Activated naive CD8-positive, alpha-beta T cell treated with anti-CD3 and anti-CD28 coated beads, Interleukin-2, amount 50 U/mL, for 24 hours (primary cell): ENCODE data around the gene SLC6A4.
A peak's percentile ranks its signal among the peaks of the same experiment; 100 is the strongest.

ENCODE experiments used
- ATAC-seq: fragments of 150-1000 bp; cut with Tn5 transposase; one replicate; pipeline ENCODE4 v1.10.0; 2021
- DNase-seq: peaks from one replicate; pipeline ENCODE4 v3.0.0; 2021
- H3K27ac Mint-ChIP-seq: one replicate; pipeline ENCODE4 v1.8.0; 2021; ENCODE audit warnings: mild to moderate bottlenecking, mixed read lengths
- H3K27me3 Mint-ChIP-seq: one replicate; pipeline ENCODE4 v1.8.0; 2021; ENCODE audit warnings: mixed read lengths
- H3K36me3 Mint-ChIP-seq: one replicate; pipeline ENCODE4 v1.8.0; 2021; ENCODE audit warnings: low read depth, mixed read lengths
- H3K4me1 Mint-ChIP-seq: one replicate; pipeline ENCODE4 v1.8.0; 2021; ENCODE audit warnings: mixed read lengths
- H3K4me3 Mint-ChIP-seq: one replicate; pipeline ENCODE4 v1.8.0; 2021; ENCODE audit warnings: mild to moderate bottlenecking, moderate library complexity, mixed read lengths
- H3K9me3 Mint-ChIP-seq: one replicate; pipeline ENCODE4 v1.8.0; 2021; ENCODE audit warnings: mixed read lengths

SLC6A4 gene

GRCh38 chr17:30196504-30196903, 39.0 kb downstream of the SLC6A4 start:
- Mint-ChIP-seq H3K27me3 (peaks cover 10% of the 10 kb centered on the region), H3K27ac (no peak overlapping the region), H3K4me1 (no peaks in the 10 kb centered on the region), H3K9me3 (no peaks in the 10 kb centered on the region), H3K4me3 (no peak overlapping the region), H3K36me3 (no peaks in the 10 kb centered on the region)
- DNase-seq, result no peak
- ATAC-seq, result no peak

- Mint-ChIP-seq H3K4me3 (no peak overlapping the region), H3K4me1 (peaks cover 7% of the 10 kb centered on the region), H3K27me3 (no peaks in the 10 kb centered on the region), H3K9me3 (no peaks in the 10 kb centered on the region), H3K27ac (no peak overlapping the region), H3K36me3 (peaks cover 7% of the 10 kb centered on the region)
- DNase-seq (no peak), ATAC-seq (no peak)
These were observed 44.4 kb downstream of the SLC6A4 start for GRCh38 chr17:30191072-30191471.

- no peaks in the 10 kb centered on the region for H3K27me3 Mint-ChIP-seq
- no peak overlapping the region for H3K27ac Mint-ChIP-seq
- no peak for DNase-seq
- H3K4me3 Mint-ChIP-seq, result no peak overlapping the region
- H3K9me3 Mint-ChIP-seq, result no peaks in the 10 kb centered on the region
- H3K4me1 Mint-ChIP-seq, result peaks cover 7% of the 10 kb centered on the region
- ATAC-seq, result peak; percentile 36
- H3K36me3 Mint-ChIP-seq, result peaks cover 23% of the 10 kb centered on the region
These were observed 47.1 kb downstream of the SLC6A4 start for GRCh38 chr17:30188211-30188939.

- Mint-ChIP-seq H3K27me3 (no peaks in the 10 kb centered on the region), H3K9me3 (no peaks in the 10 kb centered on the region), H3K27ac (no peak overlapping the region), H3K36me3 (peaks cover 27% of the 10 kb centered on the region), H3K4me3 (no peak overlapping the region), H3K4me1 (peaks cover 7% of the 10 kb centered on the region)
- DNase-seq, result no peak
- ATAC-seq, result no peak
These were observed 47.9 kb downstream of the SLC6A4 start for GRCh38 chr17:30187573-30187972.

- no peak for DNase-seq
- H3K27me3 Mint-ChIP-seq, result no peaks in the 10 kb centered on the region
- peaks cover 7% of the 10 kb centered on the region for H3K4me1 Mint-ChIP-seq
- H3K4me3 Mint-ChIP-seq, result no peak overlapping the region
- peaks cover 29% of the 10 kb centered on the region for H3K36me3 Mint-ChIP-seq
- ATAC-seq, result no peak
- H3K9me3 Mint-ChIP-seq, result no peaks in the 10 kb centered on the region
- H3K27ac Mint-ChIP-seq, result no peak overlapping the region
These were observed 48.7 kb downstream of the SLC6A4 start for GRCh38 chr17:30186761-30187160.

GRCh38 chr17:30176855-30177254, 58.6 kb downstream of the SLC6A4 start:
- Mint-ChIP-seq H3K27ac (no peak overlapping the region), H3K4me3 (no peak overlapping the region), H3K36me3 (peaks cover 56% of the 10 kb centered on the region), H3K9me3 (no peaks in the 10 kb centered on the region), H3K4me1 (peaks cover 19% of the 10 kb centered on the region), H3K27me3 (no peaks in the 10 kb centered on the region)
- DNase-seq (no peak), ATAC-seq (no peak)

- DNase-seq (no peak), ATAC-seq (no peak)
- no peaks in the 10 kb centered on the region for H3K27me3 Mint-ChIP-seq
- no peak overlapping the region for H3K27ac Mint-ChIP-seq
- H3K36me3 Mint-ChIP-seq, result peaks cover 44% of the 10 kb centered on the region
- H3K9me3 Mint-ChIP-seq, result no peaks in the 10 kb centered on the region
- peaks cover 24% of the 10 kb centered on the region for H3K4me1 Mint-ChIP-seq
- H3K4me3 Mint-ChIP-seq, result no peak overlapping the region
These were observed 60.9 kb downstream of the SLC6A4 start for GRCh38 chr17:30174556-30174955.

- peak; percentile 99 for ATAC-seq
These were observed 61.8 kb downstream of the SLC6A4 start for GRCh38 chr17:30173649-30174048.

GRCh38 chr17:30172560-30172959, 62.9 kb downstream of the SLC6A4 start:
- no peak overlapping the region for H3K4me3 Mint-ChIP-seq
- no peaks in the 10 kb centered on the region for H3K27me3 Mint-ChIP-seq
- ATAC-seq (no peak), DNase-seq (no peak)
- peaks cover 37% of the 10 kb centered on the region for H3K36me3 Mint-ChIP-seq
- H3K9me3 Mint-ChIP-seq, result no peaks in the 10 kb centered on the region
- no peak overlapping the region for H3K27ac Mint-ChIP-seq
- peaks cover 24% of the 10 kb centered on the region for H3K4me1 Mint-ChIP-seq

More at GRCh38 chr17:30173649-30174048, 61.8 kb downstream of the SLC6A4 start:
- no peak for DNase-seq
- H3K36me3 Mint-ChIP-seq, result peaks cover 43% of the 10 kb centered on the region
- H3K27ac Mint-ChIP-seq, result no peak overlapping the region
- H3K4me1 Mint-ChIP-seq, result peaks cover 24% of the 10 kb centered on the region
- H3K9me3 Mint-ChIP-seq, result no peaks in the 10 kb centered on the region
- H3K27me3 Mint-ChIP-seq, result no peaks in the 10 kb centered on the region
- H3K4me3 Mint-ChIP-seq, result no peak overlapping the region

- Mint-ChIP-seq H3K27me3 (no peaks in the 10 kb centered on the region), H3K4me3 (no peak overlapping the region), H3K36me3 (peaks cover 33% of the 10 kb centered on the region), H3K27ac (no peak overlapping the region), H3K9me3 (no peaks in the 10 kb centered on the region), H3K4me1 (peaks cover 28% of the 10 kb centered on the region)
- ATAC-seq (no peak), DNase-seq (no peak)
These were observed 65.0 kb downstream of the SLC6A4 start for GRCh38 chr17:30170415-30170987.

GRCh38 chr17:30165960-30166359, 69.5 kb downstream of the SLC6A4 start:
- Mint-ChIP-seq H3K4me1 (peaks cover 10% of the 10 kb centered on the region), H3K4me3 (no peak overlapping the region)

GRCh38 chr17:30165147-30165546, 70.3 kb downstream of the SLC6A4 start:
- no peaks in the 10 kb centered on the region for H3K9me3 Mint-ChIP-seq
- peaks cover 35% of the 10 kb centered on the region for H3K36me3 Mint-ChIP-seq
- no peak for DNase-seq
- ATAC-seq, result no peak
- H3K4me1 Mint-ChIP-seq, result peaks cover 6% of the 10 kb centered on the region
- H3K27ac Mint-ChIP-seq, result no peak overlapping the region
- H3K4me3 Mint-ChIP-seq, result no peak overlapping the region
- H3K27me3 Mint-ChIP-seq, result no peaks in the 10 kb centered on the region

More at GRCh38 chr17:30165960-30166359, 69.5 kb downstream of the SLC6A4 start:
- H3K27me3 Mint-ChIP-seq, result no peaks in the 10 kb centered on the region
- no peak overlapping the region for H3K27ac Mint-ChIP-seq
- H3K9me3 Mint-ChIP-seq, result no peaks in the 10 kb centered on the region
- DNase-seq (no peak), ATAC-seq (no peak)
- peaks cover 27% of the 10 kb centered on the region for H3K36me3 Mint-ChIP-seq

- H3K36me3 Mint-ChIP-seq, result peaks cover 41% of the 10 kb centered on the region
- H3K27me3 Mint-ChIP-seq, result no peaks in the 10 kb centered on the region
- ATAC-seq (no peak), DNase-seq (no peak)
- H3K4me1 Mint-ChIP-seq, result peaks cover 8% of the 10 kb centered on the region
- H3K4me3 Mint-ChIP-seq, result no peak overlapping the region
- H3K27ac Mint-ChIP-seq, result no peak overlapping the region
- H3K9me3 Mint-ChIP-seq, result peaks cover 4% of the 10 kb centered on the region
These were observed 71.0 kb downstream of the SLC6A4 start for GRCh38 chr17:30164531-30164930.

GRCh38 chr17:30161601-30162000, 73.9 kb downstream of the SLC6A4 start:
- Mint-ChIP-seq H3K36me3 (peaks cover 58% of the 10 kb centered on the region), H3K27me3 (no peaks in the 10 kb centered on the region)

GRCh38 chr17:30160419-30161172, 74.9 kb downstream of the SLC6A4 start:
- DNase-seq (no peak), ATAC-seq (no peak)
- Mint-ChIP-seq H3K9me3 (peaks cover 9% of the 10 kb centered on the region), H3K4me1 (peaks cover 27% of the 10 kb centered on the region), H3K36me3 (peaks cover 60% of the 10 kb centered on the region), H3K4me3 (no peak overlapping the region), H3K27me3 (no peaks in the 10 kb centered on the region), H3K27ac (no peak overlapping the region)

More at GRCh38 chr17:30161601-30162000, 73.9 kb downstream of the SLC6A4 start:
- Mint-ChIP-seq H3K4me1 (peaks cover 30% of the 10 kb centered on the region), H3K27ac (no peak overlapping the region), H3K4me3 (no peak overlapping the region), H3K9me3 (peaks cover 9% of the 10 kb centered on the region)
- ATAC-seq (no peak), DNase-seq (no peak)
